ENCODE data around the gene SGF29.
"Not testable (repeated sequence)": the region's sequence is repeated elsewhere in the genome, so short reads cannot be mapped to it uniquely, and the experiment has no call there.

GRCh38 chr16:28614561-28614960, 60.8 kb downstream of the SGF29 start:
- not testable (repeated sequence) for TF ChIP-seq EZH2 (IDR thresholded peaks at IDR 0.05; ENCODE audit: low read depth); CTCF (conservative IDR thresholded peaks at IDR 0.05)

Measured in PC-9 (cell line).